ENCODE data around the gene NELL1.
A peak's percentile ranks its signal among the peaks of the same experiment; 100 is the strongest.
"Not testable (repeated sequence)": the region's sequence is repeated elsewhere in the genome, so short reads cannot be mapped to it uniquely, and the experiment has no call there.

Gene NELL1

DNA sequence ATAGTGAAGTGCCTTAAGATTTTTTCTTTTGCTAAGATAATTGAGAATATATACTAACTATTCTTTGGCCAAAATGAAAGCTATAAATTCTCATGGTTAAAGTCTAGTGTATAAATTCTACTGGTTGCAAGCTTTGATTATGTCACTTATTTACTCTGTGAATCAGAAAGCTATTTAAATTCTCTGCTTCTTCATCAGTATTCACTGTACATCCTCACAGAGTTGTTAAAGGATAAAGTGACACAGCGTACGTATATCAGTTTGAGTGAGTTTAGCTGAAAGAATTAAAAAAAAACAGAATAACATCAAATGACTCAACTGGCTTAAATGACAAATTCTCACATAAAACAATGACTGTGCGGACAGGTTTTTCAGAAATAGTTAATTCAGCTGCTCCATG, 453.1 kb downstream of the NELL1 start:
- DNase-seq, result no peak

DNA sequence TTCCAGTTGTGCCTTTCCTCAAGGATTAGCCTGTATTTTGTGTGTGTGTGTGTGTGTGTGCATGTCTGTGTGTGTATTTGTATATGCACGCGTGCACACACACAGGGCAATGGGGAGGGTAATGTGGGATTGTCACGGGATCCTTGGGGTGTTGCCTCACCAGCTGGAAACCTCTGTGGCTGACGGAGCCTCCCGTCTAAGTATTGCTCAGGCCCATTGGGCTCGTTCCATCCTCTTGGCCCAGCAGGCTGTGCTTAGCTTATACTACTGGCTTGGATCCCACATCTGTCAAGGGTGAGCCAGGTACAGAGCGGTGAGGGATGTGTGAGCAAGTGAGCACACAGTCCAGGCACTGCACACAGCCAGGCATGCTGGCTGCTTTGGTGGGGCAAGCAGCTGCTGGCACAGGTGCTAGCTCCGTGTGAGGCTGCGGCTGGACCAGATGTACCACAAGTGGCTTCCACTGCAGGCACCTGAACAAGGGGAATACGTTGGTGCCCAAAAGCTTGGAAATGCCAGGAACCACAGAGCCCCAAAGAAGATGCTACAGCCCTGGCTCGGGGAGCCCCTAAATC, 462.8 kb downstream of the NELL1 start:
- no peak for DNase-seq

DNA sequence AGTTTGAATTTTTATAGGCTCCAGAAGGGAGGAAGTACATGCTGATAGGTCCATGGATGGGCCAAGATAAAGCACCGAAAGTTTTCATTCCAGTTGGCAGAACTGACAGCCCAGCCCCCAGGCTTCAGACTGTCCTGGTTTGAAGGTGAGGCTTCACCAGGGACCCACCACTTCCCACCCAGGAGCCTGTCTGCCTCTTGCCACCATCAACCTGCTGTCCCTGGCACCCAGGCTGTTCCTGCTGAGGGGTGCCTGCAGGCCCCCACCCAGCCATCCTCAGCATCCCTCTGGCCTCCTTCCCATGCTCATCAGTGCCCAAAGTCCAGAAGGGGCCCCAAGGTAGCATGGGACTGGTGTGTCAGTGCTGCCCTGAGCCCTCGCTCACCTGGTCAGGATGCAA, 463.9 kb downstream of the NELL1 start:
- no peak for DNase-seq

GRCh38 chr11:21133722-21134121, 464.3 kb downstream of the NELL1 start:
- DNase-seq, result no peak

- no peak for DNase-seq
Observed at GRCh38 chr11:21137803-21138202, 468.4 kb downstream of the NELL1 start.

GRCh38 chr11:21141557-21141956, 472.2 kb downstream of the NELL1 start:
- not testable (repeated sequence) for DNase-seq

GRCh38 chr11:21142007-21142406, 472.6 kb downstream of the NELL1 start:
- DNase-seq, result peak; percentile 43

GRCh38 chr11:21144531-21144930, 475.1 kb downstream of the NELL1 start:
- DNase-seq, result no peak

GRCh38 chr11:21148376-21148775, 479.0 kb downstream of the NELL1 start:
- DNase-seq, result no peak

- DNase-seq, result no peak
Observed at GRCh38 chr11:21160140-21160539, 490.8 kb downstream of the NELL1 start.

- DNase-seq, result no peak
Observed at GRCh38 chr11:21169639-21170038, 500.3 kb downstream of the NELL1 start.

- no peak for DNase-seq
Observed at GRCh38 chr11:21173476-21173875, 504.1 kb downstream of the NELL1 start.

DNA sequence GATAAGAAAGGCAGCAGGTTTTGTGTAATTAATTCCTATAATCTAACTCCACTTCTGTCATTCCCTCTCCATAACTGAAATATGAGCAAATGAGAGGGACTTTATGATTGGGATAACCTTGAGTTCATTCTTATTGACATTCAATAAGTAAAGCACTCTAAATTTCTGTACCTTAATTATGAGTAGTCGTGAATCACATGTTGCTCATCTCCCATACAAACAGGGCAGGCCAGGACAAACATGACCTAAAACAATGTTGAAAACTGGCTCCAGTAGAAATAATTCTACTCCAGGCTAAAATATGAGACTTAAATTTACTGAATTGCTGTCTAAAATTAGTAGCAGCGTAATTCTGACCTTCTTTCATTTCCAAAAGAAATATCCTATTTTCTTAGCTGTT, 505.4 kb downstream of the NELL1 start:
- no peak for DNase-seq

DNA sequence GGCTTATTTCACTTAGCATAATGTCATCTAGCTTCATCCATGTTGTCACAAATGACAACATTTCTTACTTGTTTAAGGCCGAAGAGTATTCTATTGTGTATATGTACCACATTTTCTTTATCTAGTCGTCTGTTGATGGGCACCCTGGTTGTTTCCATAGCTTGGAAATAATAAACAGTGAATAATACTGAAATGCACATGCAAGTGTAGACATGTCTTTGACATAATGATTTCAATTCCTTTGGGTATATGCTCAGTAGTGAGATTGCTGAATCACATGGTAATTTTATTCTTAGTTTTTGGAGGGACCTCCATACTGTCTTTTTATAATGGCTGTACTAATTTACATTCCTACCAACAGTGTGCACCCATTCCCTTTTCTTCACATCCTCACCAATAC, 508.0 kb downstream of the NELL1 start:
- DNase-seq, result no peak

DNA sequence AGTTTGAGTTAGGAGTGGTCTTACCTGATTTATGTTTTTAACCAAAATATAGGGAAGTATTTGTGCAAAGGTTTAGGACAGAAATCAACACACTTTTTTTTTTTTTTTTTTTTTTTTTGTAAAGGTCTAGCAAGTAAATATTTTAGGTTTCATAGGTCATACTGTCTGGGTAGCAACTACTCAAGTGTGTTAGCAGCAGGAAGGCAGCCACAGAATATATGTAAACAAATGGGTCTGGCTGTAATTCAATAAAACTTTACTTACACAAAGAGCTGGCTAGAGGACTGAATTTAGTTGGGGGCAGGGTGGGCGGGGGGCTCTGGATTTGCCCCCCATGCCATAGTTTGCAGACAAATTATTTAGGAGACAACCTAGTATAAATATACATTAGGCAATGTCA, 510.4 kb downstream of the NELL1 start:
- DNase-seq, result peak; percentile 33

DNA sequence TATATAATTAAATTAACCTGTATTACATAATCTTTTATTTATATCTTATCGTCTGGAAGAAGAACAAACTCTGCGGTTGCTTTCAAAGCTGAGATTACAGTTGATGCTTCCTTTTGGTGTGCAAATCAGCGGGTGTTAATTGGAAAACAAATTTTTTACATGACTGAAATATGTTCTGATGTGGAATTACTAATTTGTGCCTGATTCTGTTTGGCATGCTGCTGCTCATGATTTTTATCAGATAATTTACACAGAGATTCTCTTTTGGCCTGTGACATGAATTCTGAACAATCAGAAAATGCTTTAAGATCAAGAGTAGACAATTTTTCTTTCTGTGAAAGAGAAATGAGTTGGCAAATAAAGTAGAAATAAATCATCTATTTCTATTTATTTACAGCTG, 510.8 kb downstream of the NELL1 start:
- DNase-seq, result peak; percentile 33

GRCh38 chr11:21185959-21186358, 516.6 kb downstream of the NELL1 start:
- DNase-seq, result no peak

DNA sequence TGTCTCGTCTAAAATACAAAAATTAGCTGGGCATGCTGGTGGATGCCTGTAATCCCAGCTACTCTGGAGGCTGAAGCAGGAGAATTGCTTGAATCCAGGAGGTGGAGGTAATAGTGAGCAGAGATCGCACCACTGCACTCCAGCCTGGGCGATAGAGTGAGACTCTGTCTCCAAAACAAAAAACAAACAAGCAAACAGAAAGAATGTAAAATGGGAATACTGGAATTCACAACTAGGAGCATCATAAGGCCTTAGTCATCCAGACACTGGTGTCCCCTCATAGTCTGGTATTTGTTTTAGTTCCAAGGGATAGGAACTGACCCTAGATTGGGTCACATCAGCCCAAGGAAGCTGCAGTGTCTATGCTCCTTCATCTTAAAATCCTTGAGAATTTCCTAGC, 520.8 kb downstream of the NELL1 start:
- DNase-seq, result no peak

GRCh38 chr11:21195995-21196394, 526.6 kb downstream of the NELL1 start:
- no peak for DNase-seq

- no peak for DNase-seq
Observed at GRCh38 chr11:21198498-21198897, 529.1 kb downstream of the NELL1 start.

- no peak for DNase-seq
Observed at GRCh38 chr11:21205205-21205604, 535.8 kb downstream of the NELL1 start.

- no peak for DNase-seq
Observed at GRCh38 chr11:21225860-21226259, 556.5 kb downstream of the NELL1 start.

DNA sequence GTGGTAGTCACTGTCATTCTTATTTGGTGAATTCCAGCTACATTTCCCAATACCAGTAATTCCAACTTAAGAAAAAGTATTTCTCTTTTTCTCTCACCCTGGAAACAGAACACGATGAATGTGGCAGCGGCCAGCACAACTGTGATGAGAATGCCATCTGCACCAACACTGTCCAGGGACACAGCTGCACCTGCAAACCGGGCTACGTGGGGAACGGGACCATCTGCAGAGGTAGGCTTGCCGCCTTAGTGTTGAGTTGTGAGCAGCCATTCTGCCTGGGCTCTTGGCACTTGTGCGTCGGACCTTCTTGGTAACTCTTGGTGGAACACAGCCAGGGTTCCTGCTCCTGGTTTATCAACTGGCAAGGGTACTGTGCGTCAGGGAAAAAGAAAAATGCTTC, 559.8 kb downstream of the NELL1 start:
- no peak for DNase-seq

DNA sequence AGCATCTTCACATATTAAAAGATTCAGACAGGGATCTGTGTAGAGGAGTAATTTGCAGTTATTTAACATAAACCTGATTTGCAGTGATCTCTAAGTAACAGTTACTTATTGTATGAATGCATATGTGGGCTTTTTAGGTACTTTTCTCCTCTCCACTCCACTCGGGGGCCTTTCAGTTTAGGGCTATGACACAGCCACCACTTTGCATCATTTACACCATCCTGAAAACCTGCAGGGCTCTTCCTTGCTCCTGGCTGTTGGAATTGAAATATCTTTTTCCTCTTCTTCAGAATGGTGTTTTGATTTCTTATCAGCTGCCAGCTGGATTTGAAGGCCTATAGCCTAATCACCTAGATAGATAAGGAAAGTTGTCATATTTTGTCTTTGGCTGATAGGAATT, 580.8 kb downstream of the NELL1 start:
- no peak for DNase-seq

DNA sequence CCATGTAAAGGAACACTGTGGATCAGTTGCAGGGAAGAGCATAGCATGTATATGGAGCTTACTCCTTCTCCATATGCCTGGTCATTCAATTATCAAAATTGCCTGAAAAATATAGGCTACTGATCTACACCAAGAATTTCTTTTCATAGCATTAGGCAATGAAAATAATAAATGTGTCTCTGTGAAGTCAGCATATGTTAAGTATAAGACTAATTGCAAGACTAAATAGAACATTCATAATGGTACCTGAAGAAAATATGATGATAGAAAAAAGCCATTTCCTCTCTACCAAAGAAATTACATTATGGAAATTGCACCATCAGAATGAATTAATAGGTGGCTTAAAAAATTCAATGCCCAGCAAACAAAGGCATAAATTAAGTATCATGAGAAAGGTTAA, 584.7 kb downstream of the NELL1 start:
- DNase-seq, result no peak

DNA sequence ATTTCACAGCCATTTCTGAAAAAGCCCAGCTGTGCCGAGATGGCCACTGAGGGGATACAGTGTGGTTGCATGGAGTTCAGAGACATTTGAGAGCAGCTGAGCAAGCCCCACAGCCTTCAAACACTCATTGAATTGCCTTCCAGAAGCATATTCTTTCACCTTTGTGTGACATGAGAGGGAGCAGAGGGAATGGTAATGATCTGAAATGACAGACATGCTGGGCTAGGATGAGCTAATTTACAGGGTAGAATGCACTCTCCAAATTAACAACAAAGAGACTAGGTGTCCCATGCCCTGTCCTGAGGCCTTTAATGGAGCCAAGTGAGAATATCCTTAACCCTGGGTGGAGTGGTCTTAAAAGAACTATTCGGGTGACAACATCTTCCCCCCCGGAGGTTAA, 585.4 kb downstream of the NELL1 start:
- no peak for DNase-seq
